HS-27A (cell line): Measurements from ENCODE around the gene MPIG6B.
"Not testable (repeated sequence)": the region's sequence is repeated elsewhere in the genome, so short reads cannot be mapped to it uniquely, and the experiment has no call there.

ENCODE experiments used
- DNase-seq: peaks from one replicate; pipeline ENCODE4 v3.0.0-alpha.2; 2012; ENCODE audit warnings: low read depth, missing footprints

Gene MPIG6B

GRCh38 chr6:31700740-31701401, 22.3 kb upstream of the MPIG6B start:
- no peak for DNase-seq

GRCh38 chr6:31701666-31702404, 21.3 kb upstream of the MPIG6B start:
- no peak for DNase-seq

GRCh38 chr6:31702405-31702818, 20.8 kb upstream of the MPIG6B start:
- no peak for DNase-seq

GRCh38 chr6:31702819-31703716, 20.1 kb upstream of the MPIG6B start, which contains the start of gene ABHD16A:
Gene ABHD16A, minus strand, starts transcription at chr6:31703324. Its CDS starts 43 bp downstream, at chr6:31703281.
- peak; percentile 94 for DNase-seq

- DNase-seq: no peak
Observed at GRCh38 chr6:31705931-31706330, 17.2 kb upstream of the MPIG6B start.

GRCh38 chr6:31706599-31706998, 16.6 kb upstream of the MPIG6B start, which contains the start of gene LY6G6F:
Gene LY6G6F, plus strand, starts transcription at chr6:31706866. Its CDS starts 41 bp downstream, at chr6:31706907.
- DNase-seq: no peak

GRCh38 chr6:31707701-31708100, 15.5 kb upstream of the MPIG6B start:
- no peak for DNase-seq

GRCh38 chr6:31708224-31708623, 14.9 kb upstream of the MPIG6B start:
- no peak for DNase-seq

GRCh38 chr6:31709157-31709556, 14.0 kb upstream of the MPIG6B start:
- DNase-seq: not testable (repeated sequence)

GRCh38 chr6:31710523-31711219, 12.5 kb upstream of the MPIG6B start:
- no peak for DNase-seq

- DNase-seq: no peak
Observed at GRCh38 chr6:31711233-31711632, 11.9 kb upstream of the MPIG6B start.

GRCh38 chr6:31712296-31712695, 10.9 kb upstream of the MPIG6B start:
- DNase-seq: no peak

GRCh38 chr6:31713465-31713864, 9.7 kb upstream of the MPIG6B start:
- DNase-seq: no peak

GRCh38 chr6:31713991-31714684, 9.0 kb upstream of the MPIG6B start:
- DNase-seq: no peak

- no peak for DNase-seq
Observed at GRCh38 chr6:31715022-31715958, 7.9 kb upstream of the MPIG6B start, which contains the start of gene LY6G6D. Gene LY6G6D, plus strand, starts transcription at chr6:31715348. Its CDS starts 8 bp downstream, at chr6:31715356.

- no peak for DNase-seq
Observed at GRCh38 chr6:31717499-31718222, 5.5 kb upstream of the MPIG6B start.

- DNase-seq: no peak
Observed at GRCh38 chr6:31718265-31718664, 4.9 kb upstream of the MPIG6B start.

- no peak for DNase-seq
Observed at GRCh38 chr6:31719001-31719400, 4.2 kb upstream of the MPIG6B start.

- DNase-seq: no peak
Observed at GRCh38 chr6:31720196-31720770, 2.9 kb upstream of the MPIG6B start.
